GM12878 (cell line): ENCODE data around the gene MYL11. TPM values are rescaled to one million over a fixed set of nuclear protein-coding genes. Genes with fewer than 3 reads are reported as not detected.

ENCODE experiments used
- ATAC-seq: fragments of 200-7000 bp; cut with Tn5 transposase; 3 replicates; pipeline ENCODE4 v1.9.1; 2020; ENCODE audit warnings: mild to moderate bottlenecking, moderate library complexity
- BruUV-seq: library from RNA; stranded (reverse); fragments of 400-500 nt; replicated peaks from 2 replicates; lab custom pipeline; 2021; lab: Mats Ljungman, UMichigan
- CTCF ChIA-PET: fragments of 300-600 bp; sonication (Branson Sonifier 250); formaldehyde crosslinking; extraction: SDS; loops from one replicate; lab custom pipeline; 2021; ENCODE audit warnings: inconsistent platforms; lab: Yijun Ruan, JAX
- POLR2A ChIA-PET: fragments of 350-600 bp; formaldehyde crosslinking; extraction: SDS; loops from one replicate; lab custom pipeline; 2021; ENCODE audit warnings: inconsistent platforms; lab: Charles Lee
- RAD21 ChIA-PET: fragments of 300-600 bp; sonication (Branson Sonifier 250); formaldehyde crosslinking; loops from one replicate; lab custom pipeline; 2023; ENCODE audit warnings: antibody characterized with exemption; ENCODE audit not compliant: unreplicated experiment; lab: Charles Lee
- SMC1A ChIA-PET: fragments of 300-600 bp; sonication (Branson Sonifier 250); formaldehyde crosslinking; loops from one replicate; lab custom pipeline; 2023; ENCODE audit not compliant: unreplicated experiment, uncharacterized antibody; lab: Charles Lee
- DNase-seq: peaks from one replicate; pipeline ENCODE4 v3.0.0-alpha.2; 2011; ENCODE audit warnings: low read depth, low spot score
- FAIRE-seq: peaks from 3 replicates; lab custom pipeline; 2011; peaks lifted over from hg19 to GRCh38; lab: Jason Lieb, UNC
- H2AFZ ChIP-seq: 2 replicates; pipeline ENCODE4 v1.6.0; 2011; ENCODE audit warnings: low read depth, low read length, control low read depth; ENCODE audit not compliant: control insufficient read depth
- H3K27ac ChIP-seq: 2 replicates; pipeline ENCODE4 v1.5.1; 2011; ENCODE audit warnings: control low read depth; ENCODE audit not compliant: control insufficient read depth, insufficient read depth
- H3K27me3 ChIP-seq, 2 experiments: replicated peaks in 1 of 2; 2 replicates each; pipeline versions ENCODE4 v1.6.0 to v1.6.1; 2011; ENCODE audit warnings: low read length in 1 of 2; ENCODE audit not compliant: control insufficient read depth in 2 of 2, insufficient read depth in 2 of 2
- H3K36me3 ChIP-seq, 2 experiments: 2 replicates each; pipeline ENCODE4 v1.5.1; 2011; ENCODE audit warnings: low read length in 1 of 2; ENCODE audit not compliant: control insufficient read depth in 2 of 2, insufficient read depth in 2 of 2
- H3K4me1 ChIP-seq: 2 replicates; pipeline ENCODE4 v1.6.1; 2011; ENCODE audit warnings: mild to moderate bottlenecking, low read length, moderate library complexity, mixed read lengths; ENCODE audit not compliant: control insufficient read depth, insufficient read depth
- H3K4me2 ChIP-seq: 2 replicates; pipeline ENCODE4 v1.6.0; 2011; ENCODE audit warnings: control low read depth; ENCODE audit not compliant: control insufficient read depth, insufficient read depth
- H3K4me3 ChIP-seq: fragments of 200-600 bp; sonication (generic); 2 replicates; pipeline ENCODE4 v1.5.1; 2016
- H3K79me2 ChIP-seq: 2 replicates; pipeline ENCODE4 v1.6.0; 2011; ENCODE audit warnings: low read length; ENCODE audit not compliant: control insufficient read depth, insufficient read depth
- H3K9ac ChIP-seq: 2 replicates; pipeline ENCODE4 v1.8.0; 2011; ENCODE audit warnings: low read length, control low read depth, mixed read lengths; ENCODE audit not compliant: control insufficient read depth, insufficient read depth
- H3K9me3 ChIP-seq: replicated peaks from 3 replicates; pipeline ENCODE4 v1.5.1; 2011; ENCODE audit warnings: mild to moderate bottlenecking, low read length; ENCODE audit not compliant: control insufficient read depth, insufficient read depth
- H4K20me1 ChIP-seq: 2 replicates; pipeline ENCODE4 v1.6.0; 2011; ENCODE audit not compliant: control insufficient read depth, insufficient read depth
- BHLHE40 ChIP-seq, 2 experiments: fragments of 450-650 bp in 1 of 2; IDR thresholded peaks; 2 replicates each; pipeline ENCODE4 v1.6.1; 2011 to 2017; ENCODE audit warnings: low read depth in 2 of 2, borderline replicate concordance in 1 of 2, improper control_type of control experiment in 1 of 2, low read length in 1 of 2, mild to moderate bottlenecking in 1 of 2
- BMI1 ChIP-seq: fragments of 450-650 bp; IDR thresholded peaks from 2 replicates; pipeline ENCODE4 v1.6.1; 2016; ENCODE audit warnings: mild to moderate bottlenecking, moderate library complexity, borderline replicate concordance
- CREB1 ChIP-seq: IDR thresholded peaks from 2 replicates; pipeline ENCODE4 v1.6.1; 2012; ENCODE audit warnings: low read depth, mild to moderate bottlenecking, inconsistent platforms
- FOXM1 ChIP-seq: IDR thresholded peaks from 2 replicates; pipeline ENCODE4 v1.6.1; 2012; ENCODE audit warnings: low read depth, mild to moderate bottlenecking, inconsistent platforms, low read length, moderate library complexity
- HDAC6 ChIP-seq: fragments of 200-600 bp; sonication (generic); IDR thresholded peaks from one replicate; pipeline ENCODE4 v1.8.0; 2017; ENCODE audit warnings: antibody characterized with exemption; ENCODE audit not compliant: unreplicated experiment
- KDM1A ChIP-seq: fragments of 200-600 bp; sonication (generic); IDR thresholded peaks from 2 replicates; pipeline ENCODE4 v1.6.1; 2016; ENCODE audit warnings: borderline replicate concordance
- LARP7 ChIP-seq: fragments of 450-650 bp; IDR thresholded peaks from 2 replicates; pipeline ENCODE4 v1.6.1; 2017; ENCODE audit warnings: mild to moderate bottlenecking
- NFIC ChIP-seq: IDR thresholded peaks from 2 replicates; pipeline ENCODE4 v1.6.1; 2012; ENCODE audit warnings: low read depth, mild to moderate bottlenecking, inconsistent platforms, low read length, moderate library complexity
- PAX5 ChIP-seq: IDR thresholded peaks from 2 replicates; pipeline ENCODE4 v1.6.1; 2011; ENCODE audit warnings: low read depth, low read length, borderline replicate concordance
- SMC3 ChIP-seq: IDR thresholded peaks from 2 replicates; pipeline ENCODE4 v1.6.1; 2011; ENCODE audit warnings: low read length, improper control_type of control experiment, borderline replicate concordance
- SRF ChIP-seq, 2 experiments: IDR thresholded peaks; 2 replicates each; pipeline ENCODE4 v1.6.1; 2011; ENCODE audit warnings: low read depth in 2 of 2, low read length in 2 of 2, mild to moderate bottlenecking in 1 of 2, moderate library complexity in 1 of 2
- ZNF24 ChIP-seq: fragments of 450-650 bp; IDR thresholded peaks from 2 replicates; pipeline ENCODE4 v1.6.1; 2017; ENCODE audit warnings: antibody characterized with exemption, mild to moderate bottlenecking
- ZNF274 ChIP-seq: IDR thresholded peaks from one replicate; pipeline ENCODE4 v1.8.0; 2011; ENCODE audit not compliant: insufficient read length, insufficient read depth
- ZZZ3 ChIP-seq: IDR thresholded peaks from 2 replicates; pipeline ENCODE4 v1.6.1; 2011; ENCODE audit warnings: low read depth; ENCODE audit not compliant: control insufficient read depth, insufficient read length
- WGBS: methylation state at CpG from one replicate; pipeline ENCODE4 v1.1.6; 2016; ENCODE audit warnings: low lambda C conversion rate; ENCODE audit not compliant: insufficient replicate concordance, insufficient coverage; ENCODE audit errors: missing lambda C conversion rate; 5-methylcytosine and 5-hydroxymethylcytosine counted together
- in situ Hi-C: fragments of 300-500 bp; cut with MboI; formaldehyde crosslinking; loops from 9 replicates; pipeline ENCODE4 v1.14.3; 2018; ENCODE audit warnings: mixed read lengths
- intact Hi-C: fragments of 100-400 bp; cut with micrococcal nuclease; formaldehyde crosslinking; loops from one replicate; pipeline ENCODE4 v1.14.2; 2022; ENCODE audit not compliant: unreplicated experiment
- polyA plus RNA-seq, 11 experiments: library from polyadenylated mRNA; depleted of rRNA in 4 of 11; unstranded in 6 of 11; stranded (reverse) in 5 of 11; fragments of >200 nt; fragmentation: Nextera tagmentation in 4 of 11; fragmentation: Illumina TruSeq in 1 of 11; extraction: Ambion mirVana in 4 of 11; extraction: Trizol in 1 of 11; gene quantifications; 1 replicate in 1 of 11; 2 replicates in 10 of 11; pipeline versions ENCODE4 v1.2.1 to v1.2.3, GENCODE V29; 2011 to 2016; ENCODE audit warnings: inconsistent platforms in 2 of 11, missing spikeins in 2 of 11, low read depth in 1 of 11
- total RNA-seq, 4 experiments: library from RNA; depleted of rRNA in 3 of 4; stranded (reverse); fragments of >200 nt in 3 of 4; fragmentation: Illumina TruSeq in 1 of 4; extraction: Trizol in 1 of 4; gene quantifications; 2 replicates each; pipeline versions ENCODE4 v1.2.1 to v1.2.3, GENCODE V29; 2013 to 2021
- TF ChIP-seq, protein P1 (sequence below): fragments of 450-650 bp; IDR thresholded peaks from 2 replicates; pipeline ENCODE4 v1.6.1; 2016; ENCODE audit warnings: mild to moderate bottlenecking
- TF ChIP-seq, protein P2 (sequence below): fragments of 450-650 bp; IDR thresholded peaks from 2 replicates; pipeline ENCODE4 v1.6.1; 2018; ENCODE audit warnings: borderline replicate concordance, mild to moderate bottlenecking; ENCODE audit not compliant: partially characterized antibody
- TF ChIP-seq, protein P3 (sequence below): fragments of 450-650 bp; IDR thresholded peaks from 2 replicates; pipeline ENCODE4 v1.6.1; 2014; ENCODE audit warnings: mild to moderate bottlenecking

Gene MYL11
- total and polyA plus RNA-seq, 10 of the 15 experiments (the other 5 are each of a cell fraction or from before 2014, with no cell fraction given), result 0.19 to 1.2 (median 0.61) TPM; not detected in 5

DNA sequence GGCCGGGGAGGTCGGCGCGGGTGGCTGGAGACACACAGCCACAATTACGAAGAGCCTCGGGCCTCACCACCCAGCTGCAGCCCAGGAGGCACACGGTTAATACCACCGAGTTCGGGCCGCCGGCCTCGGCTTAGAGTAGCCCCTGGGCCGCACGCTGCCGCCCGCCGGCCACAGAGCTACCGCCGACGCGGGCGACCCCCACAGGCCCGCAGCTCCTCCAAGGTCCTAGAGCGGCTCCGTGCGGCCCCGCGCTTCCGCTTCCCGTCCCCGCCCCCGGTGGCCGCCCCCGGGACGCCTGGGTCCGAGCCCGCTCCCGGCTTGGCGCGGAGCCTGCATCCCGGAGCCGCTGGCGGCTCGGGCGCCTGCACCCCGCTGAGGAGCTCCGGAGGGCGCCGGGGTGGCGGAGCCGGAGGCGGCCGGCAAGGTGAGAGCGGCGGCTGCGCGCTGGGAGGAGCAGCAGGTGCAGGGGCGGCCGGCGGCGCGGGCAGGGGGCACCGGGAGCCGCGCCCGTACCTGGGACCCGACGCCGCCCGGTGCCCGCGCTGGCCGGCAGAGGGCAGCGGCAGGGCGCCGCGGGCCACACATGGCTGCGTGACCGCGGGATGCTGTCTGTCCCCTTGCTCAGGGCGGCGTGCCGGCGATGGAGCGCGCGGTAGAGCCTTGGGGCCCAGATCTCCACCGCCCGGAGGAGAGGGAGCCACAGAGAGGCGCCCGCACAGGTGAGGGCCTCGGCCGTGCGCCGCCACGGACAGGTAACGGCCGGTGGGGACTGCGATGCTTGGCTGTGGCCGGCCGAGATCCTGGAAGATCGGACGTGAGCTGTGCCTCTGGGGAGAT lies 20.8 kb downstream of the MYL11 start, which contains the start of gene ZNF48:
TSS of gene ZNF48 (plus strand) at position 266 of the 837 bp plus-strand sequence. CDS start at position 641, 375 bp downstream.
- RAD21 ChIA-PET, result interaction anchor here (0.9 to 2.4 kb wide), 7 partner anchors 12 to 266 kb away, joined by 3 to 32 read pairs (median 6); partner anchors contain the start of genes SEPTIN1, TBC1D10B, ZNF747 and ZNF771
- CTCF ChIA-PET, result interaction anchor here (0.6 to 3.3 kb wide), 12 partner anchors 13 to 212 kb away, joined by 3 to 29 read pairs (median 3); partner anchors contain the start of genes CORO1A, DCTPP1, SEPTIN1 and ZNF771
- SMC1A ChIA-PET, result interaction anchor here (1.0 to 2.4 kb wide), 7 partner anchors 10 to 140 kb away, joined by 3 to 12 read pairs (median 5); partner anchors contain the start of genes DCTPP1, SEPTIN1, TBC1D10B and ZNF771
- POLR2A ChIA-PET, result interaction anchor here (0.6 to 3.1 kb wide), 8 partner anchors 10 to 77 kb away, joined by 3 to 25 read pairs (median 5); partner anchors contain the start of genes ITGAL, SEPTIN1 and ZNF771
- Histone ChIP-seq H3K4me3 (peak within 1 kb of the TSS; percentile 92), H3K9ac (peak within 1 kb of the TSS; percentile 63), H3K9me3 (no peaks in the 10 kb centered on the region), H2AFZ (peak within 1 kb of the TSS; percentile 85), H3K36me3 (peaks cover 0 to 2% of the 10 kb centered on the region in 2 experiments; a peak in 3 of 4 replicates), H3K27ac (peak within 1 kb of the TSS; percentile 42), H3K4me1 (peaks cover 13% of the 10 kb centered on the region), H3K27me3 (no peaks in the 10 kb centered on the region), H4K20me1 (no peaks in the 10 kb centered on the region), H3K4me2 (peak within 1 kb of the TSS; percentile 92), H3K79me2 (peaks cover 5% of the 10 kb centered on the region)
- FAIRE-seq (no peak), DNase-seq (no peak), ATAC-seq (peak; percentile 90)
- no TSS peak for BruUV-seq
- WGBS, result under 1% methylated on average over 82 of the region's 103 CpGs
- intact Hi-C loops, result no loop called here
- in situ Hi-C loops, result no loop called here
- TF ChIP-seq, protein P1, sequence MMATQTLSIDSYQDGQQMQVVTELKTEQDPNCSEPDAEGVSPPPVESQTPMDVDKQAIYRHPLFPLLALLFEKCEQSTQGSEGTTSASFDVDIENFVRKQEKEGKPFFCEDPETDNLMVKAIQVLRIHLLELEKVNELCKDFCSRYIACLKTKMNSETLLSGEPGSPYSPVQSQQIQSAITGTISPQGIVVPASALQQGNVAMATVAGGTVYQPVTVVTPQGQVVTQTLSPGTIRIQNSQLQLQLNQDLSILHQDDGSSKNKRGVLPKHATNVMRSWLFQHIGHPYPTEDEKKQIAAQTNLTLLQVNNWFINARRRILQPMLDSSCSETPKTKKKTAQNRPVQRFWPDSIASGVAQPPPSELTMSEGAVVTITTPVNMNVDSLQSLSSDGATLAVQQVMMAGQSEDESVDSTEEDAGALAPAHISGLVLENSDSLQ, result 0 out of 2 replicates have a peak, but pooled peaks have one; percentile 5
- peak; percentile 14; the same call in 1 of the 2 replicates for TF ChIP-seq CREB1
- 0 out of 2 replicates have a peak, but pooled peaks have one; percentile 19 for TF ChIP-seq PAX5
- TF ChIP-seq BHLHE40 (IDR thresholded peaks at IDR 0.05; ENCODE audit: borderline replicate concordance in 1 of 2, low read depth in 2 of 2, low read length in 1 of 2), result peak; percentile 32 to 69; a peak in 3 of 4 replicates
- TF ChIP-seq SRF (IDR thresholded peaks at IDR 0.05; ENCODE audit: low read depth in 2 of 2, low read length in 2 of 2), result peak in 1 of 2 experiments; percentile 28; a peak in 1 of 4 replicates
- TF ChIP-seq LARP7, result peak; percentile 94
- no peak for TF ChIP-seq KDM1A
- TF ChIP-seq, protein P2, sequence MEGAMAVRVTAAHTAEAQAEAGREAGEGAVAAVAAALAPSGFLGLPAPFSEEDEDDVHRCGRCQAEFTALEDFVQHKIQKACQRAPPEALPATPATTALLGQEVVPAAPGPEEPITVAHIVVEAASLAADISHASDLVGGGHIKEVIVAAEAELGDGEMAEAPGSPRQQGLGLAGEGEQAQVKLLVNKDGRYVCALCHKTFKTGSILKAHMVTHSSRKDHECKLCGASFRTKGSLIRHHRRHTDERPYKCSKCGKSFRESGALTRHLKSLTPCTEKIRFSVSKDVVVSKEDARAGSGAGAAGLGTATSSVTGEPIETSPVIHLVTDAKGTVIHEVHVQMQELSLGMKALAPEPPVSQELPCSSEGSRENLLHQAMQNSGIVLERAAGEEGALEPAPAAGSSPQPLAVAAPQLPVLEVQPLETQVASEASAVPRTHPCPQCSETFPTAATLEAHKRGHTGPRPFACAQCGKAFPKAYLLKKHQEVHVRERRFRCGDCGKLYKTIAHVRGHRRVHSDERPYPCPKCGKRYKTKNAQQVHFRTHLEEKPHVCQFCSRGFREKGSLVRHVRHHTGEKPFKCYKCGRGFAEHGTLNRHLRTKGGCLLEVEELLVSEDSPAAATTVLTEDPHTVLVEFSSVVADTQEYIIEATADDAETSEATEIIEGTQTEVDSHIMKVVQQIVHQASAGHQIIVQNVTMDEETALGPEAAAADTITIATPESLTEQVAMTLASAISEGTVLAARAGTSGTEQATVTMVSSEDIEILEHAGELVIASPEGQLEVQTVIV, result no peak
- no peak for TF ChIP-seq FOXM1
- no peak for TF ChIP-seq BMI1
- TF ChIP-seq HDAC6, result peak; percentile 51
- TF ChIP-seq SMC3, result no peak; the same call in 1 of the 2 replicates
- TF ChIP-seq, protein P3, sequence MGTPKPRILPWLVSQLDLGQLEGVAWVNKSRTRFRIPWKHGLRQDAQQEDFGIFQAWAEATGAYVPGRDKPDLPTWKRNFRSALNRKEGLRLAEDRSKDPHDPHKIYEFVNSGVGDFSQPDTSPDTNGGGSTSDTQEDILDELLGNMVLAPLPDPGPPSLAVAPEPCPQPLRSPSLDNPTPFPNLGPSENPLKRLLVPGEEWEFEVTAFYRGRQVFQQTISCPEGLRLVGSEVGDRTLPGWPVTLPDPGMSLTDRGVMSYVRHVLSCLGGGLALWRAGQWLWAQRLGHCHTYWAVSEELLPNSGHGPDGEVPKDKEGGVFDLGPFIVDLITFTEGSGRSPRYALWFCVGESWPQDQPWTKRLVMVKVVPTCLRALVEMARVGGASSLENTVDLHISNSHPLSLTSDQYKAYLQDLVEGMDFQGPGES, result no peak
- no peak for TF ChIP-seq ZZZ3
- no peak for TF ChIP-seq ZNF274
- TF ChIP-seq NFIC, result no peak
- peak; percentile 62; the same call in 1 of the 2 replicates for TF ChIP-seq ZNF24
